ENCODE measurements around the gene RSPO4.

- no peak for TF ChIP-seq POLR2A (IDR thresholded peaks at IDR 0.05)
- TF ChIP-seq, protein P1, sequence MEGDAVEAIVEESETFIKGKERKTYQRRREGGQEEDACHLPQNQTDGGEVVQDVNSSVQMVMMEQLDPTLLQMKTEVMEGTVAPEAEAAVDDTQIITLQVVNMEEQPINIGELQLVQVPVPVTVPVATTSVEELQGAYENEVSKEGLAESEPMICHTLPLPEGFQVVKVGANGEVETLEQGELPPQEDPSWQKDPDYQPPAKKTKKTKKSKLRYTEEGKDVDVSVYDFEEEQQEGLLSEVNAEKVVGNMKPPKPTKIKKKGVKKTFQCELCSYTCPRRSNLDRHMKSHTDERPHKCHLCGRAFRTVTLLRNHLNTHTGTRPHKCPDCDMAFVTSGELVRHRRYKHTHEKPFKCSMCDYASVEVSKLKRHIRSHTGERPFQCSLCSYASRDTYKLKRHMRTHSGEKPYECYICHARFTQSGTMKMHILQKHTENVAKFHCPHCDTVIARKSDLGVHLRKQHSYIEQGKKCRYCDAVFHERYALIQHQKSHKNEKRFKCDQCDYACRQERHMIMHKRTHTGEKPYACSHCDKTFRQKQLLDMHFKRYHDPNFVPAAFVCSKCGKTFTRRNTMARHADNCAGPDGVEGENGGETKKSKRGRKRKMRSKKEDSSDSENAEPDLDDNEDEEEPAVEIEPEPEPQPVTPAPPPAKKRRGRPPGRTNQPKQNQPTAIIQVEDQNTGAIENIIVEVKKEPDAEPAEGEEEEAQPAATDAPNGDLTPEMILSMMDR (IDR thresholded peaks at IDR 0.05) = no peak
Measured at GRCh38 chr20:987677-988076, 14.4 kb downstream of the RSPO4 start.
